ENCODE measurements around the gene SLC7A4. TPM values are rescaled to one million over a fixed set of nuclear protein-coding genes. Genes with fewer than 3 reads are reported as not detected.

The SLC7A4 gene
- total RNA-seq, 1 experiment from 2014 or later, result not detected

- intact Hi-C loops (cut with micrococcal nuclease), result no loop called here
- POLR2A ChIA-PET, result no interaction called here
- no peak for TF ChIP-seq CTCF (IDR thresholded peaks at IDR 0.05; ENCODE audit: unreplicated experiment)
These were observed 38.0 kb downstream of the SLC7A4 start for GRCh38 chr22:20994128-20994901.

DNA sequence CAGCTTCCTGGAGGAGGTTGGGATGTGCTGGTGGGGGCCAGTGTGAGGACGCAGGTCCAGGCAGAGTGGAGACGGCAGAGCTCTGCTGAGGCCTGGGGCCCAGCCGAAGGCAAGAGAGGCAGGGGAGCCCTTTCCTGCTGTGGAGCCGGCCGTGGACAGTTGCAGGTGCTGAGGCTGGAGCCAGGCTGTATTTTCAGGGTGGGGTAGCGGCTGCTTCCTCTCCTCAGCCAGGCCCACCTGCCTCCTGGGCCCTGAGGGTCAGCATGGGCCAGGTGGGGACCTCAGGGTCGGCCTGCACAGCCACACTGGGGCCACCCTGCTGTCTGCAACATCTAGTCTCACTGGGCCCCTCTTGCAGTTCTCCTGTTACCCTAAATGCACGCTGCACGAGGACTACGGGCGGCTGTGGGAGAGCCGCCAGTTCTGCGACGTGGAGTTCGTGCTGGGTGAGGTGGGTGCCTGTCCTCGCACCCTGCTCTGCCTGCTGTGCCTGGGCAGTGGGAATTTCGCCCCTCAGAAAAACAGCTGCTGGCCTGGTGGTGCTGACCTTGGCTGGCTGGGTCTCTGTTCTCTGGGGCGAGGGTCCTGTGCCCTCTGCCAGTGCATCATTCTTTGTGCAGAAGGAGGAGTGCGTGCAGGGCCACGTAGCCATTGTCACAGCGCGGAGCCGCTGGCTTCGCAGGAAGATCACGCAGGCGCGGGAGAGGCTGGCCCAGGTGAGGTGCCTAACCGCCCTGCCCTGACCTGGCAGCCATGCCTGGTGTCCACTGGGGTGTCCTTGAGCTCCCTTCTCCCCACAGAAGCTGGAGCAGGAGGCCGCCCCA is 38.8 kb downstream of the SLC7A4 start:
- no peak for TF ChIP-seq CTCF (IDR thresholded peaks at IDR 0.05; ENCODE audit: unreplicated experiment)
- no peaks in the 10 kb centered on the region for H3K4me1 Mint-ChIP-seq (ENCODE audit: insufficient read depth, unreplicated experiment)
- POLR2A ChIA-PET, result no interaction called here
- BruUV-seq (replicated peaks), result no TSS peak
- no peak overlapping the region for H3K27ac Mint-ChIP-seq (ENCODE audit: low read depth, unreplicated experiment)
- DNase-seq (ENCODE audit: unreplicated experiment), result no peak
- peaks cover 4% of the 10 kb centered on the region for H3K36me3 Mint-ChIP-seq (ENCODE audit: insufficient read depth, unreplicated experiment)
- intact Hi-C loops (cut with micrococcal nuclease), result no loop called here
- CTCF ChIA-PET, result no interaction called here
- no peak overlapping the region for H3K4me3 Mint-ChIP-seq (ENCODE audit: unreplicated experiment)
- no peaks in the 10 kb centered on the region for H3K9me3 Mint-ChIP-seq (ENCODE audit: unreplicated experiment)
- no peaks in the 10 kb centered on the region for H3K27me3 Mint-ChIP-seq (ENCODE audit: insufficient read depth, unreplicated experiment)

More at GRCh38 chr22:20994128-20994901, 38.0 kb downstream of the SLC7A4 start:
- DNase-seq (ENCODE audit: unreplicated experiment), result no peak
- no peak overlapping the region for H3K4me3 Mint-ChIP-seq (ENCODE audit: unreplicated experiment)
- CTCF ChIA-PET, result no interaction called here
- no peaks in the 10 kb centered on the region for H3K9me3 Mint-ChIP-seq (ENCODE audit: unreplicated experiment)
- no peaks in the 10 kb centered on the region for H3K27me3 Mint-ChIP-seq (ENCODE audit: insufficient read depth, unreplicated experiment)
- no peak overlapping the region for H3K27ac Mint-ChIP-seq (ENCODE audit: low read depth, unreplicated experiment)
- BruUV-seq (replicated peaks), result no TSS peak
- H3K4me1 Mint-ChIP-seq (ENCODE audit: insufficient read depth, unreplicated experiment), result no peaks in the 10 kb centered on the region
- H3K36me3 Mint-ChIP-seq (ENCODE audit: insufficient read depth, unreplicated experiment), result peaks cover 4% of the 10 kb centered on the region

DNA sequence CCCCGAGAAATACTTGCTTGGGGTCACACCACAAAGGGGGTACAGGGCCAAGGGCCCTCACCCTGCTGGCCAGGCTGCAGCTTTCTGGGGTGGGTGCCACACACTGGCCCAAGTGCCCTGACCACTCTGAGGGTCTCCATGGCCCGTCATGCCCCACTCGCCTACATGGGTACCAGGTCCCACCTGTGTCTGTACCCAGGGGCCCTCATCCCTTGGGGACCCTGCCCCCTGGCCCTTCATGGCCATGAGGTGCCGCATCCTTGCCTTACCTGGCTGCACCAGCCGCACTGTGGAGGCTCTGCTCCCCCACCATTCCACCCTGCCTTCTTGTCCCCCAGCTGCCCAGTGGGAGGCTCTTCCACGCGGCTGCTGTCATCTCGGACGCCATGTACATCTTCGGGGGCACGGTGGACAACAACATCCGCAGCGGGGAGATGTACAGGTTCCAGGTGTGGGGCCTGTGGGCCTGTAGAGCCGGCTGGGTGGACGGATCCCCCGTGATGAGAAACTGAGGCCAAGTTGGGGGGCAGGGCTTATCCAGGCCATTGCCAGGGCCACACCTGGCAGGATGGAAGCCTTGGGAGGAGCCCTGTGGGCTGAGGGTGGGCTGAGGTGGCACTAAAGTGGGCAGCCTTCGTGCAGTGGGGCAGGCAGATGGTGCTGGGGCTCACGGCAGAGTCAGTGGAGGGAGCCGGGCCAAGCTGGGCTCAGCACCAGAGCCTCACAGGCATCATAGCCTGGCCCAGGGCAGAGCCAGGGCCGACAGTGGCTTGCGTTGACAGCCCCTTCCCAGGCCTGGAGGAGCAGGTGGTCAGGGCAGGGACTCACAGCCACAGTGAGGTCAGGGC is 39.7 kb downstream of the SLC7A4 start:
- Mint-ChIP-seq H3K4me1 (ENCODE audit: insufficient read depth, unreplicated experiment) (no peaks in the 10 kb centered on the region), H3K36me3 (ENCODE audit: insufficient read depth, unreplicated experiment) (peaks cover 4% of the 10 kb centered on the region), H3K27ac (ENCODE audit: low read depth, unreplicated experiment) (no peak overlapping the region), H3K4me3 (ENCODE audit: unreplicated experiment) (no peak overlapping the region), H3K27me3 (ENCODE audit: insufficient read depth, unreplicated experiment) (no peaks in the 10 kb centered on the region), H3K9me3 (ENCODE audit: unreplicated experiment) (no peaks in the 10 kb centered on the region)
- ChIA-PET CTCF (no interaction called here), POLR2A (interaction anchor here (2.0 kb wide), 1 partner anchor 9 kb away, joined by 6 read pairs; the partner anchor contains the start of gene THAP7)
- no TSS peak for BruUV-seq (replicated peaks)
- no peak for DNase-seq (ENCODE audit: unreplicated experiment)
- TF ChIP-seq CTCF (IDR thresholded peaks at IDR 0.05; ENCODE audit: unreplicated experiment), result no peak
- intact Hi-C loops (cut with micrococcal nuclease), result no loop called here
